ENCODE results near the gene SLC13A4.

Gene SLC13A4

DNA sequence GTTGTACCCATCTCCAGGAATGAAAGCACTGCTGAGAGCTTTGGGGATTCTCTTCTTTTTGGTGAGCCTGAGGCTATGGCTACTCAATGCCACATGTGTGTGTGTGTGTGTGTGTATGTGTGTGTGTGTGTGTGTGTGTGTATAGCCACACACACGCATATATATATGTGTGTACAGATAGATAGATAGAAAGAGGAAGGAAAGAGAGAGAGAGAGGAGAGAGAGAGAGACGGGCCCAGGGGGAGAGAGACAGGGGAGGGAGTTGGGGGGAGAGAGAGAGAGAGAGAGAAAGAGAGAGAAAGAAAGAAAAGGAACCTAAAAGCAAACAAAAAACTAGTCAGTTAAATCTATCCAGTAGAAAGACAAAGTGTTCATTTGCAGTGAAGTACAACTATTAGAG lies 8.3 kb downstream of the SLC13A4 start:
- DNase-seq (ENCODE audit: low read depth in 2 of 2): no peak

DNA sequence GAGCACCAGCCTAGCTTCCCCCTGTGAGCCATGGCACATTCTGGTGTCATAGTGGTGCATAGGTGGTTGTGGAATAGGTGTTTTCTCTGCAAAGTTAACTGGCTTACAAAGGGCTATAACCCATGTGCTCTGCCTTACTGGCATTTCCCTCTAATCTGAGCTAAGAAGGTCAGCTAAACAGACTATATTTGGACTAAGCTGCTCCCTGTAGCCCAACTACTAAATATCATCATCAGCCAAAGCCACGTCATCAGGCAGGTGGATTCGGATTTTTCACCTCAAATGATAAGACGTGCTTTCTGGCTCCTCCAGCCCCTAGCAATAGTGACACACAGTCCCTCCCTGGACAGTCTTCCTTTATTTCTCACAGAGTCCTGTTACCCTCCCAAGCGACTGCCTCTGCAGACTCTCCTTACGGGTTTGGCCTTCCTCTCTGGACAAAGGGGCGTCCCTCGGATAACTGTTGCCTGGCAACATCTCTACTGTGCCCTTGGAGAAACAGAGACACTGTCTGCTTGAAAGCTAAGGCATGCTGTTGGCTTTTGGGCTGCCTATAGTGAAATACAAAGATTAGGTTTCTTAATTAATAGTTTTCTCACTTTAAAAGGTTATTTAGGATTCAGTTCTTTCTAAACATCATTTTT lies 9.1 kb downstream of the SLC13A4 start:
- no peak for DNase-seq (ENCODE audit: low read depth in 2 of 2)

DNA sequence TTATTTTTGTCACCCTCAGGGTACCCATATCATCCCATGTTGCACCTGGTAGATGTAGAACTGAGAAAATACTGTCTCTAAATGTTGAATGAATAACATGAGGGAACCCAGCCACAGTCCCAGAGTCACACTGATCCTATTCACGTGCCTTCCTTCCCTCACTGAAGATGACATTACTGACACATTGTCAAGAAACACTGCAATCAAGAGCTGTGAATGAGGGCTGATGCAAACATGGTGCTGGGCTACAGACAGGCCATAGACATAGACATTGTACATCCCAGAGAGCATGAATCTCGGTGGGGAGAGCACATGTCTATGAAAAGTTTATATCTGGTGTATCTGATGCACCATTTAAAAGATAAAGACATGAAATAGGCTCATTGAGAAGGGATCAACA lies 9.8 kb downstream of the SLC13A4 start:
- DNase-seq (ENCODE audit: low read depth in 2 of 2): no peak

DNA sequence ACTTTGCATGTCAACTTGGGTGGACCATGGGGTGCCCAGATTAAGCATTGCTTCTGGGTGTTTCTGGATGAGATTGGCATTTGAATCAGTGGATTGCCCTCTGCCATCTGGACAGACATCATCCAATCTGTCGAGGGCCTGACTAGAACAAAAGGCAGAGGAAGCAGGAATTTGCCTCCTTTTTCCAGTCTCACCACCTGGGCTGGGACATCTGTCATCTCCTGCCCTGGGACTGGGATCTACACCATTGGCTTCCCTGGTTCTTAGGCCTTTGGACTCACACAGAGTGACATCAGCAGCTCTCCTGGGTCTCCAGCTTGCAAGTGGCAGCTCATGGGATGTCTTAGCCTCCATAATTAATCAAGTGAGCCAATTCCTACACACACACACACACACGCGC lies 10.3 kb downstream of the SLC13A4 start:
- DNase-seq (ENCODE audit: low read depth in 2 of 2): no peak

DNA sequence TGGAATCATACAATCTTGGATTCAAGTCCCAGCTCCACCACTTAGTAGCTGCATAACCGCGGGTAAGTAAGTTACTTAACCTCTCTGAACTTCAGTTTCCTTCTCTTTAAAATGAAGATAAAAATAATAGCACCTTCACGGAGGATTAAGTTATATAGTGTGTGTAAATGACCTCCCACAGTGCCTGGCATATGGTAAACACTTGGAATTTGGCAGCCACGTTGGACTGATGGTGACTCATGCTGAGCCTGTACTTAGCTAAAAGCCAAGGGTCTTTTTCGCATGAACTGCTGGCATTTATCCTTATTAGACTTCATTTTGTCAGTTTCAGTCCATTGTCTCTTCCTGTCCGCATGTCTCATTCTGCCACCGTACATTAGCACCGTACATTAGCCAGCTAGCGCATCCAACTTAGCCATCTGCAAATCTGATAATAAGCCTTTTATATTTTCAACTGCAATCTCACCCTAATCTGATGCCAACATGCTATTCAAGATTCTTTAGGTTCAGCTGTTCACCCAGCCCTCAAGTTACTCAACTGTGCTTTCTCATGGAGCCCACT lies 11.2 kb downstream of the SLC13A4 start:
- DNase-seq (ENCODE audit: low read depth in 2 of 2): no peak

DNA sequence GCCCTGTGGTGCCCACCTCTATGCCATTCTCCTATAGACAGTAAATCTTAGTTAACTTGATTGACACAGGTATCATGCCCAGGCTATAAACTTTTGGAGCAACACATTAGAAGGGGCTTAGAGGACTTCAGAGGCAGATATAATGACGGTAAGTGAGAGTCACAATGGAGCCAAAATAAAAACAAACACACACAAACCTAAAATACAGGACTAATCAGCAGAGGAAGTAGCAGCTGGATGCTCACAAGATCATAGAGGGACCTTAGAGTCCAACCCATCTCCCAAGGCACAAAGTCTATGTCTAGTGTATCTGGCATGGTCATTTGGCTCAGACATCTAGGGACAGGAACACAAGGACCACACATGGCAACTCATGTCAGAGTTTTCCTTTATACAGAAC lies 12.3 kb downstream of the SLC13A4 start:
- DNase-seq (ENCODE audit: low read depth in 2 of 2): no peak

DNA sequence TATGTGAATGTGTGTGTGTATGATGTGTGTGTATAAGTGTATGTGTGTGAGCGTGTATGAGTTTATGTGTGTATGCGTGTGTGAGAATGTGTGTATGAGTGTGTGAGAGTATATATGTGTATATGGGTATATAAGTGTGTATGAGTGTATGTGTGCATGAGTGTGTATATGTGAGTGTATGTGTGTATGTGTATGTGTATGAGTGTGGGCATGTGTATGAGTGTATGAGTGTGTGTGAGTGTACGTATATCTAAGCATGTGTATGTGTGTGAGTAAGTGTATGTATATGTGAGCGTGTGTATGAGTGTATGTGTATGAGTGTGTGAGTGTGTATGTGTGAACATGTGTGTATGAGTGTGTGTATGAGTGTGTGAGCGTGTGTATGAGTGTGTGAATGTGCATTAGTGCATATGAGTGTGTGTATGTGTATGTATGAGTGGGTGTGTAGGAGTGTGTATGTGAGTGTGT lies 12.9 kb downstream of the SLC13A4 start:
- no peak for DNase-seq (ENCODE audit: low read depth in 2 of 2)

DNA sequence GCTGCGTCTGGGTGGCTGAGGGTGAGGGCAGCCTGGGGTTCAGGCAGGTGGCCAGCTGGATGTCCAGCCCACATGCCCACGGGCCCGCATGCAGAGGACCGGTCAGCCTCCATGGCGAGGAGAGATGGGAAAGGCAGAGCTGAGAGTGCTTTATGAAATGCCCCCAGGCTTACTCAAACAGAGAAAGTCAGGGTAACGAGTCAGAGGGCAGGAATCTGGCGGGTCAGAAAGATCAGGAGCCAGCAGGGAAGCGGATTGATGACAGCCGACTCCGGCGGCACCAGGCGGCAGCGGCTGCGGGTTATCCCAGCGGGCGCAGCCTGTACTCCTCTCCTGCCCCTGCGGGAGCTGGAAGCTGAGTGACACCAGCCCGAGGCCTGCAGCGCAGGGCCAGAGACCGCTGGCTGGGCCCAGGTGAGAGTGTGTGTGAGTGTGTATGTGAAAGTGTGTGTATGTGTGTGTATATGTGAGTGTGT lies 13.4 kb downstream of the SLC13A4 start:
- no peak for DNase-seq (ENCODE audit: low read depth in 2 of 2)

DNA sequence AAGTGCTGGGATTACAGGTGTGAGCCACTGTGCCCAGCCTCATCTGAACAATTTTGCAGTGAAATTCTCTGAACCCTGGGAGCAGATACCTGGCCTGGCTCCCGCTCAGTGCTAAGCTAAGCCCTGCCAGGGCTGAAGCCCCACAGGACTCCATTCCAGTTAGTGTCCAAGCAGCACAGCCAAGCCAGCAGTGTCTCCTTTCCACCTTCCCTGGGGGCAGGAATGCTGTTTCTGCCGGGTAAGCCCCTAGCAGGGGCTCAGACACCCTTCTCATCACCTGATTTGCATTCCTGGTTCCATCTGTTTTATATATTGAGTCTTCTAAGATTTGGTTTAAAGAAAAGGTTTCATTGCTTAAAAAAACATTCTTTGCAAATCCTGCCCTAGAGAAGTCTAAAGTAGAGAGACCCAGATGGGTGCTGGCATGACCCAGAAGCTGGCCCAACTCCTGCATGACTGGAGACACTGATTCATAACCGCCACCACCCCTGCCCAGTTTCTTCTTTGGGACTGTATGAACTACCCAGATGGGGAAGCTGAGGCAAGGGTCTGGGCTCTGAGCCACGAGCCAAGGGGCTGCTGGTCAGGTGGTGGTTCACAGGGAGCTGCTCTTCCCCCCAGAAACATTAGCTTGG lies 14.0 kb downstream of the SLC13A4 start:
- no peak for DNase-seq (ENCODE audit: low read depth in 2 of 2)

DNA sequence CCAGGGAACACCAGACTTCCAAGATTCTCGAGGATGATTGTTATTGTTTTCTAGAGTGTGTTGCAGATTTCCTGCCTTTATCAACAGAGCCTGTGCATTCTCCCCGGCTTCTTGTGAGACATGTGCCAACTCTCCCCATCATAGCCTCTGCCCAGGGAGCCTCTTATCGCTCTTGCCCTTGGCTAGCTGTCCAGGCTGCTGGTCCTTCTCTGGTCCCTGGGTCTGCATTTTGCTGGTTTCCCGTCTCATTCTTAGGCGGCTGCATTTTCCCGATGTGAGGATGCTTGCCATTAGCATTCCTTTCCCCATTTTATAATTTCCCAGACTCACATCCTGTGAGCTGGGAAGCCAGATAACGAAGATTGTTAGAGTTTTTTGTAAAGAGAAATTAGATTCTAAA lies 15.2 kb downstream of the SLC13A4 start:
- no peak for DNase-seq (ENCODE audit: low read depth in 2 of 2)

DNA sequence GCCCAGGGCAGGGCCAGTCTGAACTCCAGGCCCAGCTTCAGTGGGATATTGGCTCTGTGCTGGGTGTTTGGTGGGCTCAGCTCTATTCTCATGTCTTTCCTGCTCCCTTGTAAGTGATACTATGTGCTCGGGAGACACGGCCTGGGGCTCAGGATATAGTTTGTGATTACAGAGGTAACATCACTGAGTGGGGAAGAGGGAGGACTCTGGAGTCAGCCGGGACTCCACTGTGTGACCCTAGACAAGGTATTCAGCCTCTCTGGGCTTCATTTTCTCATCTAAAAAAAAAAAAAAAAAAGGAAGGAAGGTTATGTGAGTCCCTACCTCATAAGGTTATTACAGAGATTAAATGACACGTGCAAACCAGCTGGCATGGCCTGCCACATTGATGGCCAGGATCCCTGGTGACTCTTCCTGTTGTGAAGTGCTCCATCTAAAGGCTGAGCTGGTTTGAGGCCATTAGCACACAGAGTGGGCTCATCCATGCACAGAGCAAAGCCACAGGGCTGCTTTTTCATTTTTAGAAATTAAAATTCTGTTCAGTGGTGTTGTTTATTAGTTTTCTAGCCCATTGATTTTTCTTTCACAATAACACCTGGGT lies 15.7 kb downstream of the SLC13A4 start:
- DNase-seq (ENCODE audit: low read depth in 2 of 2): no peak

DNA sequence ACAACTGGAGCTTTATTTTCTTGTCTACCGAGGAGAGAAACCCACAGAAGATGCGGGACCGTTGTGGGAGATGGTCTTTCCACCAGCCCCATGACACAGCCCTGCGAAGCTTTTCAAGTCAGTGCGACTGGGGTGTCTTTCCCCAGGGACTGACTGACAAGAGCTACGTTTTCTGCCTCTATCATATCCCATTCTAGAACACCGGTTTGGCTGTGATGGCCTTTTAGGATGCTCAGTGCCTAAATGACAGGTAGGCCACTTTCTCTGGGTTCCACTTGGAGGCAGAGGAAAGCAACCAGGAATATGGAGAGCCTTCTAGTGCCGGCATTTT lies 16.9 kb downstream of the SLC13A4 start:
- no peak for DNase-seq (ENCODE audit: low read depth in 2 of 2)

DNA sequence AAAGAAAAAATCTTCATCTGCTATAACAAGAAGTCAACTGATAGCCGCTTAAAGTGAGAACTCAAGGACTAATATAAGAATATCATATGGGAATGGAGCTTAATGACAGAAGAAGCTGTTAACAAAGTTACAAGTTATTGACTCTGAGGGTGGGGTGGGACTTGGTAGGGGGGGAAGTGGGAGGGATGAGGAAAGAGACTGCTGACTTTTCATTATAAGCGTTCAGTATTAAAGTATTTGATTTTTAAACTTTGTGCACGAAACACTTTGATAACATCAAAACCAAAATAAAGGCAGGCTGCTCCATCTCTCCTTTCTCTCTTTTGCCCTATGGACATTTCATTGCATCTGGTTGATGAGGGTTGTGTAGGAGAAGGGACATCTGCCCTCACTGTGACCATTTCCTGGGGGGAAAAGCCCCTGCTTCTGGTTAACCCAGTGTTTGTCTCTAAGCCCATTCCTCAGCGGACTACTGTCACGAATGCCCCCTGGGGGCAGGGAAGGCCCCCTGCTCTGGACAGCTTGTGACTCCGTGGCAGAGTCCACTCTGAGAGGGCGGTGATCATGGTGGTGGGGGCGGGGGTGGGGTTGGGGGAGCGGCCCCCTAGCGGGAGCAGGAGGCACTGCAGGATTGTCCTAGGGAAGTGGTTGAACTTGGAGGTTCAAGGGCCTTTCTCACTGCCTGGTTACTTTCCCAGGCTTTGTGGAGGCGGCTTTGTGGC lies 17.4 kb downstream of the SLC13A4 start:
- no peak for DNase-seq (ENCODE audit: low read depth in 2 of 2)

DNA sequence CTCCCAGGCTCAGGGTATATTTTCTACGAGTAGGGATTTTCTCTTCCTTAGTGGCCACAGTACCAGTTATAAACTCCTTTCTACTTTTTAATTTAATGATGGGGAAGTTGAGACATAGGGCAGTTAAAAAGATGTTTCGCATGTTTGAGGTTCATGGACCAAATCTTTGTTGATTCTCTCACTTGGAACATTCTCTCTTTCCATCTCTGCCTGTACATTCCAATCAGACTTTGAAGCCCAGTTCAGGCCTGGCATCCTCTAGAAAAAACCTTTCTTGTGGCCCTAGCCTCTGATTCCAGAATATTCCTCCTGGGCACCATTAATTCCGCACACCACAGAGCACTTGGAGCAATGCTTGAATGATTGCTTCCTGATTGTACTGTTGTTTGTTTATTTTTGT lies 18.5 kb downstream of the SLC13A4 start:
- DNase-seq (ENCODE audit: low read depth in 2 of 2): no peak

DNA sequence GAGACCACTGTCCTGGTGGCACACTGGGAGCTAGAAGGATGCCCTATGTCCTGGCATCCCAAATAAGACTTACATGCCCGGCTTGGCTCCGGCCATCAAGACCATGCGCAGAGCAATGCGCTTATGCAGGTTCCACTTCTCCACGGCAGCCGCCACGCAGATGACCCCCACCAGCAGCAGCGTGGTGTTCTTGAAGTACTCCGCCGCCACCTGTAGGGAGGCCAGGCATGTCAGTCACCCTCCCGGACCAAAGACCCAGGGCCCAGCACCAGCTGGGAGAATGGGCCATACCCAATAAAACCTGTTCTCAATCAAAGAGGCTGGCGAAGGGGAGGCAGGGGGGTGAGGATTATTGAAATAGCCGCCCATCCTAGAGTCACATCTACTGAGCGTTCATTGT lies 19.9 kb downstream of the SLC13A4 start:
- DNase-seq (ENCODE audit: low read depth in 2 of 2): no peak

DNA sequence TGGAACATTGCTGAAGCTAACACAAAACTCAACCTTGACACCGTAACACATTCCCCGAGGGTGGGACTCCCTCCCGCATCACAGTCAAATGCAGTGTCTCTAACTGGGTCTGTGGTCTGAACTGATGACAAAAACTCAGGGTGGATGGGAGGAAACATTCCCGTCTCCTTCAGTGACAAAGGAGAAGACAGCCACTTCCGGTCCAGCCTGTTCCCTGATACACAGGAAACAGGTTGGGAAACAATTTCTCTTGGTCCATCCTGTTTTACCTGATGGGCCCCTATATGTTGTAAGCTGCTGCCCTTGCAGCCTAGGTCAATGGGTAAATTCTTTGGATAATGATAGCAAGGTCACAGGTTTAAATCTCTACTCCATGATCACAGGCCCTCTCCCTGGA lies 20.4 kb downstream of the SLC13A4 start:
- no peak for DNase-seq (ENCODE audit: low read depth in 2 of 2)

DNA sequence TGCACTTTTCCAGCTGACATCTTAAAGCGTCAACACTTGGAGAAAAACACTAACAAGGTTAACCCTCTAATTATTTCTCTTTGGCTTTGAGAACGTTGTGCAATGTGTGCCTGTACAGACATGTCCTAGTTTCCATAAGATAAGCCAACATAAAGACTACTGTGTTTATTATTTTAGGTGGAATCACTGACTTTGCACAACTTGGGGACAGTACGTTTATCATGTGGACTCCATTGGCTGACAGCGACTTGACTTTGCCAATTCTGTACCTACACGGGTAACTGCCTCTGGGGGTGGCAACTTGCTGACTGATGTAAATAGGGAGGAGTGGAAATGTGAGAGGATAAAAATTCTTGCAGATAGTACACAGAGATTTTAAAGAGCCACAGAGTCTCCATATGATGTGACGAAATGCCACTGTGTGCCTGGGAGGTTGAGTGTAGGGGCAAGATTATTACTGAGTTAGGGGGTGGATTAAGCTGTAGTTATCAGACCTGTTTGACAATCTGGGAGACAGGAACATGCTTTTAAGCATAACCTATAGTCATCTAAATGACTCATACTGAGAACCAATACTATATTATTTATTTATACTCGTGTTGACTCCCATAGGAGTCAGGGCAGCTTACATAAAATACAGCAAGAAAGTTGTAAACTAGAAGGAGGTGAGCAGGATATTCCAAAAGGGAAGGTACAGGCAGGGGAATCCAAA lies 21.0 kb downstream of the SLC13A4 start:
- DNase-seq (ENCODE audit: low read depth in 2 of 2): no peak

DNA sequence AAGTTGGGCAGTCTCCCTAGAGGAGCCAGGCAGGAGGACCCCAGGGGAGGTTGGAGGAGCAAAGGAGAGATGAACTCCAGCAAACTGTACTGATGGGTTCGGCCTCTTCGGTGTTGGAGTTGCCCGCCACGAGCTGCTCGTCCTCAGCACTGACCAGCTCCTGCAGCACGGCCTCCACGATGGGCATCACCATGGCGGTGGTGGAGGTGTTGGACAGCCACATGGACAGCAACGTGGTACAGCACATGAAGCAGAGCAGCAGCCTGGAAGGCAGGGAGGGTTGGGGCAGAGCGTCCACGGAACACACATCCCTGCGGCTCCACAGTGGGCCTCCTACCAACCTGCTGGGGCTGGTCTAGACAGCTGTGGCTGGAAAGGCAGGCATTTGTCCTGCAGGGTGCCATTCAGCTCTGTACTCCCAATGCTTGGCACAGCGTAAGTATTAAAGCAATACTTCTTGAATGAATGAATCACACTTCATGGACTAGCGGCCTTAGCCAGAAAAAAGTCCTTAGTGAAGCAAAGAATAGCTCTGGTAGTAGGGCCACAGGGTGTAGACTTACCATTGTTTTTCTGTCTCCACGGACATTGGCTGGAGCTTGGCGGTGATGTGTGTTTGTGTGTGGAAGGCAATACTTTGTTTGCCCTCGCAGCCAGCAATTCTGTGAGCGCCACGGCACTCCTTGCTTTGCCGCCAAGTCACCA lies 21.8 kb downstream of the SLC13A4 start:
- no peak for DNase-seq (ENCODE audit: low read depth in 2 of 2)

DNA sequence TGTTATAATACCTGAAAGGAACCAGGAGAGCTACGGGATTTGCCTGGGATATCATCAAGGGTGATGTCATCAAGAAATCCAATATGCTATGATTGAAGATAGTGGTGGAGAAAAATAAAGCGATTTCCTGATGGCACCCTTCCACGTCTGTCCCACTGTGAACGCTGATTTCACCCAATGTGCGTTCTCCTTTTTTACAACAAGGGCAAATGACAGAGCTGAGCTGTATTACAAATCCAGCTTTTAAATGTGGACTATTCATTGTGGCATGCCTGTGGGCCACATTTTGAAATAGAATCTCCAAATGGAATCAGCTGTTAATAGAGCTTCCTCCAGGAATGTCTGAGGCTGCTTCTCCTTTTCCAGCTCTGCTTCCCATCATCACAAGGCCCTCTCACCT lies 23.3 kb downstream of the SLC13A4 start:
- DNase-seq (ENCODE audit: low read depth in 2 of 2): no peak

DNA sequence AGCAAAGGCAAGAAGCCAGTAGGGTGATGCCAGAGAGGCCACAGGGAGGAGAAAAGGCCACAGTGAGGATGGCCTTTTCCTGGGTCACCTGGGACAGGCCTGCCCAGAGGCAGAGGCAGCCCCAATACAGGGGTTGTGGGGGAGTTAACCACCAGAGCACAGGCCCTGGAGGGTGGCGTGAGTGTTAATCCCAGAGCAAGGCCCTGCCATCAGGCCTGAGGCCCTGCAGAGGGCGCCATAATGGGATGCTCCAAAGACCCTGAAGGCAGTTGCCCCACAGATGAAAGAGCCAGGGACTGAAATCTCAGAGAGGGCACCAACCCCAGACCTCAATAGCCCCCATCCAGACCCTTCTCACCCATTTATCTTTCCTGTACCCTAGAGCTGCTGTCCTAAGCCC lies 23.9 kb downstream of the SLC13A4 start:
- DNase-seq (ENCODE audit: low read depth in 2 of 2): no peak

Measured in stimulated activated CD8-positive, alpha-beta memory T cell treated with anti-CD3 and anti-CD28 coated beads, Interleukin-2, amount 100 ng/mL, for 1 hour (primary cell).